ENCODE results near the gene GRB2.
"Not testable (repeated sequence)": the region's sequence is repeated elsewhere in the genome, so short reads cannot be mapped to it uniquely, and the experiment has no call there.

GRB2 gene

DNA sequence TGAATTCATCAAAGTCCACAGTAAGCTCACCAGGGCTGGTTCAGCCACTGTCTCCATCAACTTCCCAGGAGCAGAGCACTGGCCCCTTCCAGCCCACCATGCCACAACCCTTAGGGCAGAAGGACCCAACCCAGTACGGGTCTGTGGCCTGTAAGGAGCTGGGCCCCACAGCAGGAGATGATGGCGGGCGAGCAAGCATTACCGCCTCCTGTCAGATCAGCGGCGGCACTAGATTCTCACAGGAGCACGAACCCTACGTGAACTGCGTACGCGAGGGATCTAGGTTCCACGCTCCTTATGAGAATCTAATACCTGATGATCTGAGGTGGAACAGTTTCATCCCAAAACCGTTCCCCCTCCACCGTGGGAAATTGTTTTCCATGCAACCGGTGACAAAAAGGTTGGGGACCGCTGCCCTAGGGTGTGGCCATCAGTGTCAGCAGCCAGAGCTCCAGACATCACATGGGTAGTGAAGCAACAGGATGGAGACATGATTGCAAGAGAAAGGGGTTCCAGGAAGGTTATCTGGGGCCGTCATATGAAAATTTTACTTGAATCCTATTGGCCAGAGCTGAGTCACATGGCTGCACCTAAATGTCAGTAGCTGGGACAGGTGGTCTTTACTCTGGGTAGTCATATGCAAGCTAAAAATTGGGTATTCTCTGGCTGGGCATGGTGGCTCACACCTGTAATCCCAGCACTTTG, 103.8 kb downstream of the GRB2 start:
- intact Hi-C loops (cut with DNase I) = no loop called here
- no peak for DNase-seq

GRCh38 chr17:75301049-75301448, 104.4 kb downstream of the GRB2 start:
- intact Hi-C loops (cut with DNase I) = no loop called here
- peak in 9 of 42 donors; percentile 21 to 64 (median 39) for DNase-seq

GRCh38 chr17:75300280-75300679, 105.2 kb downstream of the GRB2 start:
- DNase-seq = no peak
- intact Hi-C loops (cut with DNase I) = no loop called here

DNA sequence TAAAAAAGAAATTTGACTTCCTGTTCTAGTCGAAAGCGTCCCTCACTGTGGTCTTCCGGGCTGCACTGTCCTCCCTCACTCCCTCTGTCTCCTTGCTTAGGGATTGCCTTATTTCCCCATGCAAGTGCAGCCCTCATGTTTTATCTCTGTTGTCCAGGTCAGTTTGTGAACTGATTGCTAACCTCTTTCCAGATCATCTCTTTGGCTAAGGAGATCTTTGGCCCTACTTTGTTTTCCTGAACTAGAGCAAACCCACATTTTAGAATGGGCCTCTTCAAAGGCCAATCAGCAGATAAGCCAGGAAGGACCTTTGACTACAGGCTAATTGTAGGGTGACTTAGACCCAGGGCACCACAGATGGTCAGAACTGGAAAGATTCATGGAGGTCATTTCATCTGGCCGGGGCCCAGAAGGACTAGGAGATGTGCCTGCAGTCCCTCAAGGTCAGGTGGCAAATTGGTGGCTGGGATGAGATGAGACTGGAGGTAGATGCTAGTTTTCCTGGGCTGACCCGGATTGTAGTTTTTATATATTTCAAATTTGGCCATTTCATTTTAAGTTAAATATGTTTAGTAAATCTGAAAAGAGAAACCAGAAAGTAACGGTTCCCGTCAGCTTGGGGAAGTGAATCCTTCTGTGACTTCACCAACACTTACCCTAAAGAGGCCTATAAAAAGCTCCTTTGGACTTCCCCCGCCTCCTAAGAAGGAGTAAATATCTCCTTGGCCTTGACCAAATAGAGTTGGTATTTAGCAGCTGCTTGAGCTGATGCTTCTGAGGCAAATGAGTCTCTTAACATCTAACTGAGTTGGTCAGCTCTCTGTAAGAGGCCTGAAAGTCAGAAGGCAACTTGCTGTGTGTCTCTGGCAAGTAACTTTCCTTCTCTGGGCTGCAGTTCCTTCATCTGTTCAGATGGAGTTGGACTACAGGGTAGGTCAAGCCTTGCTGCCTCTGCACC, 110.0 kb downstream of the GRB2 start:
- intact Hi-C loops (cut with DNase I) = no loop called here
- no peak for DNase-seq

- intact Hi-C loops (cut with DNase I) = not testable (repeated sequence)
- DNase-seq = peak in 4 of 42 donors; percentile 21 to 44 (median 34)
Measured at GRCh38 chr17:75292810-75293448, 112.5 kb downstream of the GRB2 start.

DNA sequence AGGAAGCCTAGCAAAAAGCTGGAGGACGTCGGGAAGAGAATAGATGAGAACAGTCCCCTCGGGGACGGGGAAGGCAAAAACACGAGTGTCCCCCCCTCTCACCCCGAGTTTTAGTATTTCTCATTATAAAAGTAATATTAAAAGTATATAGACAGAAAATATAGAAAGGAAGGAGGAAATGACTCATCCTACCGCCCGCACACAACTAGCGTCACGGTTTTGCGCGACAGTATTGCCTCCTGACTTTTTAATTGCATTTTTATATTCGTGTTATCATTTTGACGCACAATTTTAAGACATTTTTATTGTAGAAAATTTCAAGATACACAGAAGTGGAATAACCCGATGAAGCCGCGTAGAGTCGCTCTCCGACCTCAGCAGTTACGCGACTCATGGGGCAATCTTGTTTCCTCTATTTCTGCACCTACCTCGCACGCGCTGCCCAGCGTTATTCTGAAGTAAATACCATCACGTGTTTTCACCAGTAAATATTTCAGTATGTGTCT, 115.6 kb downstream of the GRB2 start:
- intact Hi-C loops (cut with DNase I) = no loop called here
- DNase-seq = peak in 41 of 42 donors; percentile 33 to 82 (median 60)

- intact Hi-C loops (cut with DNase I) = no loop called here
- DNase-seq = peak; percentile 97 to 100 (median 99)
Measured at GRCh38 chr17:75289115-75289831, 116.2 kb downstream of the GRB2 start, which contains the start of gene SLC25A19. SLC25A19 (minus strand) TSS chr17:75289433; CDS start chr17:75286764, 2,669 bp downstream.

GRCh38 chr17:75288770-75289114, 116.7 kb downstream of the GRB2 start:
- DNase-seq = peak in 9 of 42 donors; percentile 29 to 51 (median 37)
- intact Hi-C loops (cut with DNase I) = no loop called here

- intact Hi-C loops (cut with DNase I) = no loop called here
- DNase-seq = no peak
Measured at GRCh38 chr17:75288359-75288758, 117.1 kb downstream of the GRB2 start.

DNA sequence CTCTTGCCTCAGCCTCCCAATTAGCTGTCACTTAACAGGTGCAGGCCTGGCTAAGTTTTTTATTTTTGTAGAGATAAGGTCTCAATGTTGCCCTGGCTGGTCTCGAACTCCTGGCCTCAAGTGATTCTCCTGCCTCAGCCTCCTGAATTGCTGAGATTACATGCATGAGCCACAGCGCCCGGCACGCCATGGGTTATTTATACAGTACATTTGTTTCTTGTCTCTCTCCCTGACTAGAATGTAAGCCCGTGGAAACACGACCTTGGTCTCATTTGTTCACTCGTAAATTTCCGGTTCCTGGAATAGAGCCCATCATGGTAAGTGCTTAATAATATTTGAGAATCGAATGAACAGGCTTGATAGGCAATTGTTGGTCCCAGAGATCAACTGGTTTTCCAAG, 118.3 kb downstream of the GRB2 start:
- intact Hi-C loops (cut with DNase I) = no loop called here
- DNase-seq = no peak

GRCh38 chr17:75285123-75285522, 120.4 kb downstream of the GRB2 start:
- DNase-seq = no peak
- intact Hi-C loops (cut with DNase I) = no loop called here

DNA sequence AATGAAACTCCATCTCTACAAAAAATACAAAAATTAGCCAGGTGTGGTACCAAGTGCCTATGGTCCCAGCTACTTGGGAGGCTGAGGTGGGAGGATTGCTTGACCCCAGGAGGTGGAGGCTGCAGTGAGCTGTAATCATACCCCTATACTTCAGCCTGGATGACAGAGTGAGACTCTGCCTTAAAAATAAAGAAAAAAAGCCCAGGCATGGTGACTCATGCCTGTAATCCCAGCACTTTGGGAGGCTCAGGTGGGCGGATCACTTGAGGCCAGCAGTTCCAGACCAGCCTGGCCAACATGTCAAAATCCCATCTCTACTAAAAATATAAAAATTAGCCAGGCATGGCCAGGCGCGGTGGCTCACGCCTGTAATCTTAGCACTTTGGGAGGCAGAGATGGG, 125.3 kb downstream of the GRB2 start:
- DNase-seq; intact Hi-C loops (cut with DNase I): not testable (repeated sequence)

GRCh38 chr17:75277664-75278071, 127.8 kb downstream of the GRB2 start:
- DNase-seq = no peak
- intact Hi-C loops (cut with DNase I) = no loop called here

GRCh38 chr17:75273977-75274708, 131.3 kb downstream of the GRB2 start:
- intact Hi-C loops (cut with DNase I) = no loop called here
- DNase-seq = no peak

DNA sequence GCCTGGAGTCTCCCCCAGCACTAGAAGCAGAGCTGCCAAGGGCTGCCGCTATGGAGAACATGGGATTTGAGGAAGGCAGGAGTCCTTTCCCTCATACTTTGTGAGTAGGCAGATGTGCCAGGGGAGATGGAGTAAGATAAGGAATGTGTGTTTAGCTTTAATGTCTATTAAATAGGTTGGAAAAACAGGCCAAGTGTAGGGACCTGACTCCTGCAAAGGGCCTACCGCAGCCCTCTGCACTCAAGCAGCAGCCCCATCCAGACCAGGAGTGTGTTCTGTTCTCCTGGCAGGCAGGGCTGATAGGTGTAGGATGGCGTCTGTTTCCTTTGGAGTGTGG, 132.7 kb downstream of the GRB2 start:
- DNase-seq = no peak
- intact Hi-C loops (cut with DNase I) = no loop called here

- intact Hi-C loops (cut with DNase I) = no loop called here
- DNase-seq = peak in 19 of 42 donors; percentile 23 to 60 (median 41)
Measured at GRCh38 chr17:75271955-75272847, 133.3 kb downstream of the GRB2 start.

GRCh38 chr17:75271233-75271954, 134.1 kb downstream of the GRB2 start:
- intact Hi-C loops (cut with DNase I) = no loop called here
- peak; percentile 26 to 92 (median 82) for DNase-seq

Measured in head of caudate nucleus (tissue), 42 donors.